MM.1S (cell line): ENCODE measurements around the gene GCNT2.
"Not testable (repeated sequence)": the region's sequence is repeated elsewhere in the genome, so short reads cannot be mapped to it uniquely, and the experiment has no call there.

ENCODE experiments used
- DNase-seq: peaks from one replicate; pipeline ENCODE4 v3.0.0-alpha.2; 2015
- H2AFZ ChIP-seq: fragments of 300-600 bp; sonication (generic); 2 replicates; pipeline ENCODE4 v1.6.0; 2016; ENCODE audit warnings: antibody characterized with exemption, low read length
- H3F3A ChIP-seq: fragments of 300-600 bp; sonication (generic); 2 replicates; pipeline ENCODE4 v1.6.1; 2016; ENCODE audit warnings: mild to moderate bottlenecking, antibody characterized with exemption, low read length, moderate library complexity, mixed read lengths; ENCODE audit not compliant: insufficient read depth
- H3K27ac ChIP-seq: fragments of 300-600 bp; sonication (generic); 2 replicates; pipeline ENCODE4 v1.5.1; 2016; ENCODE audit warnings: mild to moderate bottlenecking, low read length
- H3K27me3 ChIP-seq: fragments of 300-600 bp; sonication (generic); replicated peaks from 2 replicates; pipeline ENCODE4 v1.6.0; 2016; ENCODE audit warnings: low read length; ENCODE audit not compliant: insufficient read depth
- H3K36me3 ChIP-seq: fragments of 300-600 bp; sonication (generic); replicated peaks from 2 replicates; pipeline ENCODE4 v1.6.1; 2016; ENCODE audit warnings: mild to moderate bottlenecking, low read length, mixed read lengths; ENCODE audit not compliant: insufficient read depth
- H3K4me1 ChIP-seq: fragments of 300-600 bp; sonication (generic); 2 replicates; pipeline ENCODE4 v1.6.1; 2016; ENCODE audit warnings: low read length, mixed read lengths
- H3K4me2 ChIP-seq: fragments of 300-600 bp; sonication (generic); 2 replicates; pipeline ENCODE4 v1.6.0; 2016; ENCODE audit warnings: low read depth, low read length
- H3K4me3 ChIP-seq: fragments of 300-600 bp; sonication (generic); 2 replicates; pipeline ENCODE4 v1.5.1; 2016; ENCODE audit warnings: low read length, mixed read lengths
- H3K79me2 ChIP-seq: fragments of 300-600 bp; sonication (generic); 2 replicates; pipeline ENCODE4 v1.6.1; 2016; ENCODE audit warnings: mixed run types, low read length, mixed read lengths
- H3K9ac ChIP-seq: fragments of 300-600 bp; sonication (generic); 2 replicates; pipeline ENCODE4 v1.6.1; 2016; ENCODE audit warnings: low read length, mixed read lengths
- H3K9me2 ChIP-seq: fragments of 300-600 bp; sonication (generic); replicated peaks from 2 replicates; pipeline ENCODE4 v1.6.1; 2016; ENCODE audit warnings: mild to moderate bottlenecking, low read length, mixed read lengths; ENCODE audit not compliant: insufficient read depth
- H3K9me3 ChIP-seq: fragments of 300-600 bp; sonication (generic); replicated peaks from 2 replicates; pipeline ENCODE4 v1.6.1; 2016; ENCODE audit warnings: mild to moderate bottlenecking, low read length, mixed read lengths; ENCODE audit not compliant: insufficient read depth
- H4K20me1 ChIP-seq: fragments of 300-600 bp; sonication (generic); 2 replicates; pipeline ENCODE4 v1.6.1; 2016; ENCODE audit warnings: mild to moderate bottlenecking, low read length, moderate library complexity, mixed read lengths; ENCODE audit not compliant: insufficient read depth
- CTCF ChIP-seq: fragments of 300-600 bp; sonication (generic); IDR thresholded peaks from 2 replicates; pipeline ENCODE4 v1.5.1; 2016; ENCODE audit warnings: antibody characterized with exemption, low read length, mixed read lengths
- EZH2 ChIP-seq: fragments of 300-600 bp; sonication (generic); optimal IDR thresholded peaks from 2 replicates; pipeline ENCODE3; 2017; ENCODE audit warnings: low read depth, mild to moderate bottlenecking, antibody characterized with exemption, low read length, mixed read lengths
- EZH2phosphoT487 ChIP-seq: fragments of 300-600 bp; sonication (generic); IDR thresholded peaks from 2 replicates; pipeline ENCODE4 v1.6.1; 2018; ENCODE audit warnings: antibody characterized with exemption, low read length

GCNT2 gene

DNA sequence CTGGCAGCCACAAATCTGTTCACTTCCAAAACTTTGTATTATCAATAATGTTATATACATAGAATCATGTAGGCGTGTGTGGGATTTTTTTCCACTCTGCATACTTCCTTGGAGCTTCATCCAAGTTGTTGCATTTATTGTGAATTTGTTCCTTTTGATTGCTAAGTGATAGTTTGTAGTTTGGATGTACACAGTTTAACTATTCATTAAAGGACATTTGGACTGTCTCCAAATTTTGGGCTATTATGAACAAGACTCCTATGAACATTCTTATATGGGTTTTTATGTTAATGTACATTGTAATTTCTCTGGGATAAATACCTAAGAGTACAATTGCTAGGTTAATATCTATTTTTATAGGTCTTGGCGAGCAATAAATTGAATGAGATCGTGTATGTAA is 36.2 kb upstream of the GCNT2 start:
- H3K79me2 ChIP-seq: no peaks in the 10 kb centered on the region
- no peaks in the 10 kb centered on the region for H3K9me2 ChIP-seq
- H3K4me1 ChIP-seq: no peaks in the 10 kb centered on the region
- H3K9ac ChIP-seq: no peak overlapping the region
- no peak overlapping the region for H3K27ac ChIP-seq
- H3F3A ChIP-seq: no peaks in the 10 kb centered on the region
- TF ChIP-seq CTCF (no peak), EZH2 (no peak), EZH2phosphoT487 (no peak)
- no peak overlapping the region for H2AFZ ChIP-seq
- no peaks in the 10 kb centered on the region for H3K27me3 ChIP-seq
- H3K9me3 ChIP-seq: no peaks in the 10 kb centered on the region
- no peak overlapping the region for H3K4me2 ChIP-seq
- no peaks in the 10 kb centered on the region for H4K20me1 ChIP-seq
- H3K4me3 ChIP-seq: no peak overlapping the region
- no peak for DNase-seq
- H3K36me3 ChIP-seq: no peaks in the 10 kb centered on the region

DNA sequence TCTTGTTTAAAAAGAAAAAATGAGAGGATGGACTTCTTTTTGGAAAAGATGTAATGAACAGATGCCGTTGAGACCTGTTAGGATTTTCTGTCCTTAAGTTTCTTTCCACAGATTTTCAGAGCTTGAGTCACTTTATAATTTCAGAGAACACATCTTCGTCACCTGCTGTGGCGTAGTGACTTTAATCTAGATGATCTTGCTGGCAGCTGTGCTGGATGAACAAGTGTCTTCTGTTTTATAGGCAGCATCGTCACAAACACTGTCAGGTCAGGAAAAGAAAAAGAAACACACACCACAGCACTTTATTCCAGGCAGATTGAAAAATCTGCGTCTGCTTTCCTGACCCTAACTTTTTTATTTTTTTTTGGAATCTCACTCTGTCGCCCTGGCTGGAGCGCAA is 35.7 kb upstream of the GCNT2 start:
- Histone ChIP-seq H3K27me3 (no peaks in the 10 kb centered on the region), H3K27ac (no peak overlapping the region), H3F3A (no peaks in the 10 kb centered on the region), H3K9ac (no peak overlapping the region), H3K79me2 (no peaks in the 10 kb centered on the region), H2AFZ (no peak overlapping the region), H3K4me3 (no peak overlapping the region), H4K20me1 (no peaks in the 10 kb centered on the region), H3K4me1 (no peaks in the 10 kb centered on the region), H3K4me2 (no peak overlapping the region), H3K36me3 (no peaks in the 10 kb centered on the region), H3K9me2 (no peaks in the 10 kb centered on the region), H3K9me3 (no peaks in the 10 kb centered on the region)
- no peak for DNase-seq
- no peak for TF ChIP-seq CTCF
- no peak for TF ChIP-seq EZH2
- TF ChIP-seq EZH2phosphoT487: no peak

- Histone ChIP-seq H3K27me3 (no peaks in the 10 kb centered on the region), H3F3A (no peaks in the 10 kb centered on the region), H4K20me1 (no peaks in the 10 kb centered on the region), H3K9me2 (no peaks in the 10 kb centered on the region), H3K4me1 (no peaks in the 10 kb centered on the region), H3K4me3 (no peak overlapping the region), H3K79me2 (no peaks in the 10 kb centered on the region), H3K4me2 (no peak overlapping the region), H3K9ac (no peak overlapping the region), H3K9me3 (no peaks in the 10 kb centered on the region), H3K27ac (no peak overlapping the region), H2AFZ (no peak overlapping the region), H3K36me3 (no peaks in the 10 kb centered on the region)
- no peak for DNase-seq
- TF ChIP-seq CTCF (no peak), EZH2phosphoT487 (no peak)
Measured at GRCh38 chr6:10486215-10486614, 34.9 kb upstream of the GCNT2 start.

- H3F3A ChIP-seq, DNase-seq, H3K79me2 ChIP-seq, H3K4me1 ChIP-seq, H3K27ac ChIP-seq, H3K4me2 ChIP-seq, H3K27me3 ChIP-seq, H2AFZ ChIP-seq, H3K9ac ChIP-seq, H3K4me3 ChIP-seq, H3K9me2 ChIP-seq, H3K9me3 ChIP-seq, H4K20me1 ChIP-seq, H3K36me3 ChIP-seq: not testable (repeated sequence)
Measured at GRCh38 chr6:10486944-10487588, 34.1 kb upstream of the GCNT2 start.
